Urothelium cell line (cell line): ENCODE measurements around the gene PRRT4.

ENCODE experiments used
- DNase-seq: peaks from one replicate; pipeline ENCODE4 v3.0.0; 2011; ENCODE audit warnings: low spot score, mixed read lengths
- FAIRE-seq: peaks from 2 replicates; lab custom pipeline; 2011; peaks lifted over from hg19 to GRCh38; lab: Jason Lieb, UNC

Gene PRRT4

DNA sequence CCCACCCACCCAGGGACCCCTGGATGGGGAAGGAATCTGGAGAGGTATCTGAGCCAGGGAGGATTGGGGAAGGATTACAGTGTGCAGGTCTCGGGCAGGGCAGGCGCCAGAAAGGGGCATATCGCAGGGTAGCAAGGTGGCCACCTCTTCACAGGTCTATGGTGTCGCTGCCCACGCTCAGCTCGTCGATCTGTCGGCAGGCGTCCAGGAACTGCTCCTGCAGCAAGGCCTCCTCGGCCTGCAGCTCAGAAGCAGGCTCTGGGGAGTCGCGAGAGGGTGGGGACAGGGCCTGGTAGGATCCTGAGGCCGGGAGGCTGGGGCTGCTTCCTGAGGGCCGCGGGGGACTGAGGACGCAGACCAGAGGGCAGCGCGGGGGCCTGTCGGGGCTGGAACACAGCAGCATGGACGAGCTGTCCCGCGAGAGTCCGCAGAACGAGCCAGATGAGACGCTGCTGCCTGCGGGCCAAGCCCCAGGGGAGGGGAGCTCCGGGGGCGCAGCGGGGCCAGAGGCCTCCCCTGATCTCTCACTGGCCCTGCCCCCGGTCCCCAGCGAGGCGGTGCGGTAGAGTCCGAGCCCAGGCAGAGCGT, 10.7 kb downstream of the PRRT4 start:
- FAIRE-seq (no peak), DNase-seq (no peak)

DNA sequence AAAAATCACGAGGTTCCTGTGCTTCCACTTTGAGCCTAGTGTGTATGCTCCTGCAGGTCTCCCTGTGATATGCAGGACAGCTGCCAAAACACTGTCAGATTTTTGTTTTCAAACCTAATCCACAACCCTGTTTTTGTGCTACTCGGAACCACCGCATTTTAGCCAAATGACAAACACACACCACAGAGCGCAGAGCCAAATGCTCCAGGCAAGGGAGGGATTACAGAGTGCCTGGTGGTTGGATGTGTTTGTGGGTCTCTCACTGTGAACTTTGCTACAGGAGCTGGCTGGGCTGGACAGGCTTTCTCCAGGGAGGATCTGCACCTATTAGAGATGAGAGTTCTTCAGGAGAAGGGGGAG, 12.0 kb downstream of the PRRT4 start:
- DNase-seq (no peak), FAIRE-seq (no peak)

DNA sequence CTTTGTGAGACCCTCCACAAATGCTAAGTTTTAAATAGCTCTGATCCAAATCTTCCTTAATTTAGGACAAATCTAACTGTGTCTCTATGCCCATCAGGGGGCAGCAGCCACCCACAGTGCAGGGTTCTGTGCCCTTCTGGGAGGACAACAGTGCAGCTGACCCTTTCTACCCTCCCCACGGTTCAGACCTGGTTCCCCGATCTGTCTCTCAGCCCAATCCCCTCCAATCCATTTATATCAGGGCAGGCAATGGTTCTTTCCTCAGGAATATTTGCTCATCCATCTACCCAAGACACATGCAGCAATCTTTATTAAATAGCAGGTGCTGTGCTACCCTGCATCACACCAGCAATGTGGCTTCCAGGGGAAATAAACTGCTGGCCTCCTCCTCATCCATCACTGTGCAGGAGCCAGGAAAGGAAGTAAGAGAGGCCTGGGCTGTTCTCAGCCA, 13.8 kb downstream of the PRRT4 start:
- DNase-seq (peak; percentile 32), FAIRE-seq (no peak)

DNA sequence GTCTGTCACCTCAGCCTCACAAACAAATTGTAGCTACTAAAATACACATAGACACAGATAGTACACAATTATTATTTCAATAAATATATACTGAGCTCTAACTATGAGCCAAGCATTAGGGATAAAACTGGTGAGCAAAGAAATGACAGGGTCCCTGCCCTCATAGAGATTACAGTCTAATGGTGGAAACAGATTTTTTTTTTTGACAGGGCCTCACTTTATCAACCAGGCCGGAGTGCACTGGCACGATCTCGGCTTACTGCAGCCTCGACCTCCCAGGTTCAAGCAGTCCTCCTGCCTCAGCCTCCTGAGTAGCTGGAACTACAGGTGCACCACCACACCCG, 17.1 kb downstream of the PRRT4 start:
- no peak for DNase-seq
- FAIRE-seq: no peak

DNA sequence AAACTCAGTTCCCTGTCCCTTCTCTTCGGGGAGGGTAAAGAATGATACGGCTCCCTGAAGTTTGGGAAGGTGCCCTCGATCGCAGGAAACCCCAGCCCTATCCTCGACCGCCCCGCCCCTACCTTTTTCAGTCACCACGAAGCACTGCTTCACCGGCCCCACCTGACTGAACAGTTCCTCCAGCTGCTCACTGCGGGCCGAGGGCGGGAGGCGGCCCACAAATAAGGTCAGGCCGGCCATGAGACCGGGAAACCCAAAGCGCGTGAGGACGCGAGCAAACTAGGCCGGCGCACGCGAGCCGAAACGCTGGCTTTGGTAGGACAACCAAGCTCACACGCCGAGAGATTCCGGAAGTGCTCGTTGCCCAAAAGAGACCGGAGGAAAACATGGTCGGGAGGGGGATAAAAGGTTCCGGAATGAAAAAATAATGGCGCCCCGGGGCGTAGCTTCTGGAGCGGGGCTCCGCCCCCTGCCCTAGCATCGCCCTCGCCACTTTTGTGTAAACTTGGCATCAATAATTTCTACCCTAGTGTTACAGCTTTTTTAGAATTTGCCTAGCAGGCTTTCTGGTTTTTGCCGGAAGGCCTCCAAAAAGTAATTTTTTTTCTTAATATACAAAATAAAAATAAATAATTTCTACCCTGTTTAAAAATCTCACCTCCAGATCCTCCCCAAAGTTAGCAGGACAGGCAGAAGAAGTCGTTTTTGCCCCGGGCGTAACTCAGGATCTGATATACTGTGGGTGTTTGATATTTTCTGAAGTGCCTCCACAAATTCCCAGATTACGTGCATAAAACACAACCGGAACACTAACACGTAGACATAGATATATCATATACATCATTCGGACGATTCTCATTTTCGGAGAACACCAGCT, 17.7 kb downstream of the PRRT4 start, which contains the start of gene RBM28:
TSS of gene RBM28 (minus strand) at position 355 of the 877 bp plus-strand sequence. CDS start at position 240, 115 bp downstream.
- FAIRE-seq: no peak
- DNase-seq: peak; percentile 87

DNA sequence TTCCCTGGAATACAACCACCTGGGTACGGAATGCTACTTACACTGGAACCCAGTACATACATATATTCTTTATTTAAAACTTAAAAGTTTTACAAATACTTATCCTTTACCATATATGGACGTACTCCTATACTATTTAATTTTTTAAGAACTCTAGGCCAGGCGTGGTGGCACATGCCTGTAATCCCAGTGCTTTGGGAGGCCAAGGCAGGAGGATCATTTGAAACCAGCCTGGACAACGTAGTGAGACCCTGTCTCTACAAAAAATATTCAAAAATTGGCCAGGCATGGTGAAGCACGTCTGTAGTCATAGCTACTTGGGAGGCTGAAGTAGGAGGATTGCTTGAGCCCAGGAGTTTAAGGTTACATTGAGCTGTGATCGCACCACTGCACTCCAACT, 19.8 kb downstream of the PRRT4 start:
- no peak for DNase-seq
- FAIRE-seq: no peak

DNA sequence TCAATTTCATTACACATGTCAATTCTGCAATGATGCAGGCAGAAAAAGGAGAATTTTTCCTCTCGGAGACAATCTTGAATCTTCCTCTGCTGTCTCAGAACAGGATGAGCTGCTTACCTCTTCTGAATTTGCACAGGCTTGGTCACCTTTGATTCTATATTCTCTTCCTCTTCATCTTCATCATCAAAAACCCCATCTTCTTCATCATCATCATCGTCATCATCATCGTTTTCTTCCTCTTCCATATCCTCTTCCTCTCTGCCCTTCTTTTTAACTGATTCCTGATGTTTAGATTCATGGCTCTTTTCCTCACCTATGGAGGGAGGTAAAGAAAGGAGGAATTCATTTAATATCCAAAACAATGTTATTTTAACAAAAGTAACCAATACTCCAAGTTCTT, 25.8 kb downstream of the PRRT4 start:
- DNase-seq (no peak), FAIRE-seq (no peak)

DNA sequence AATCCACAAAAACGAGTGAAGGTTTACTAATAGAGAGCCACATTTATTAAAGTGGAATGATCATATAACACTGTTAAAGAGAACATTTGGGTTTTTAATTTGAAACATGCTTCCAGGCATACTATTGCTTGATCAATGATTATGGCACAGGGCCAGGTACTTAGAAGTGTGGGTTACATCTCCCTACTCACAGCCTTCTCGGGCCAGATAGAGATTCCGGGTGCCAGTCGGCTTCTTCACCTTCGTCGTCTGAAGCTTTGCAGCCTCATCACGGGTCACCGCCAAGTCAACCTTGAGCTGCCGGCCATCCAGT, 37.2 kb downstream of the PRRT4 start:
- DNase-seq (no peak), FAIRE-seq (no peak)

DNA sequence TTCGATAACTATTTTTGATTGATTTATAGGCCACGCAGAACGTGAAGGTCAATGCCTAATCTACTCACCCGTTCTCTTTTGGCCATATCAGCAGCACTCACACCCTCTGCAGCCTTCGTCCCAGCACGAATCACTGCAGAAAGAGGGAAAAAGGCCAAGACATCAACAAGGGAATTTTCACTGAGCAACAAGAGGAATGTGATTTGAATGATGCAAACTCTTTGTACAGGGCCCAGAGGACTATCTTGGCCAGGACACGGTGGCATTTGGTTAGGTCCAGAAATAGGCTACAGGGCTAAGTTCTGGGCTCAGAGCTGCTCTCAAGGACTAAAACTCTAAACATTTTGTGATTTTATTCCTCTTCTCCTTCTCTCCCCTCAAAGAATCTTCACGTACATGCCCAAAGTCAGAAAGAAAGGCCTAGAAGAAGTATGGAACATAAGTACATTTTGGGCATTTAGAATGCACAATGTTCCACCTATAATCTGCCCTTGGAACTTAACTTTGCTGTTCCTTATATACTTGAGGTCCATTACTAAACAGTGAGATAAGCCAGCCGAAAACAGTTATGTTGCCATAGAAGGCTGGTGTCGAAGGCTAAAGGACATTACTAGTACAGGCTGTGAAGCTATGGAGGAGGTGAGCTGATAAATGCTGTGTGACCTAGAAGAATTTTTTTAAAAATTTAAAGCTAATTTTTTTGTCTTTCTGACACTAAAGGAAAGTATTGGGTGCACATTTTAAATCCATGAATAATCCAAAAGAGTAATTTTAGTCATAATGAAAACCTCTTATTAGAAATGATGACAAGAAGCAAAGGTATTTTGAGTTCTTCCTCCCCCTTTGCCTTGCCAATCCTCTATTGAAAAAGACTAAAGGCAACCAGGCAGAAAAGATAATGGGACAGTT, 37.8 kb downstream of the PRRT4 start:
- FAIRE-seq (no peak), DNase-seq (no peak)

DNA sequence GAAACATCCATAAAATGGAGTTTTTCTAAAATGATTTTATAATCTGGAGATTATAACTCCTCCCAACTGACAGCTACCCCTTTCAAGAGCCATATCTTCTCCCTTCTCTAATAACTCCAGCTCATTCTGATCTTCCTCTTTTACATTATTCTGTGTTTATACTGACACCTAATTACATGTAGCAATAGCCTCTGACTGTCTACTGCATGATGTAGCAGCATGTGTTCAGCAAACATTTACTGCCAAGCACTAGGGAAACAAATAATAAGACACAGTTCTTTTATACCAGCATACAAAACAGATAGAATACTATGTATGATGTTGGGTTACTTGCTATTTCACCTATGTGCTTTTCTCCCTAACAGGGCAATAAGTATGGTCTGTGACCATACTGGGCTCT, 38.5 kb downstream of the PRRT4 start:
- FAIRE-seq (no peak), DNase-seq (no peak)

DNA sequence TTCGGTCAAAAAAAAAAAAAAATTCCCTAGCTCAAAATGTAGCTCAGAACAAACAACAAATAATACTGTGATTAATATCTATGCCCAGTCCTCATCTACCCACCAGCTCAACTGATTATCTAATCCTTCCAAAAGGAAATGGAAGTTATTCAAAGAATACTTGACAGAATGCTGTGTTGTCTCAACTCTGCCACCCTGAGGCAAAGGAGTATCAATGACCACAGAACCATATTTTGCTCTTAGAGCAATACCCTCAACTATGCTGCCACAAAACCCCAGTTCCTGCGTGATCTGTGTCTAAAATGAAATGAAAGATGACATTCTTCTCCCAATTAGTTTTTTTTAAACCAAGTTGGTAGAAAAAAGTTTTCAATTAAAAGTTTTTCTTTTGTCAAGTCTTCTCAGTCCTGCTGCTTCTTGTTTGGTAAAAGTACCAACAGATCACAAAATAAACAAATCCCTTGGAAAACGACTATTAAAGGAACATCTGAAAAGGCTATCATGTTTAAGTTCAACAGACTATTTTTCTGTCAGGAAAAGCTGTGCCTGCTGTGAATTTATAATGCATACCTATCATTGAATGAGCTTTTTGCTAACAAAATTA, 39.3 kb downstream of the PRRT4 start:
- DNase-seq (peak; percentile 10), FAIRE-seq (no peak)

DNA sequence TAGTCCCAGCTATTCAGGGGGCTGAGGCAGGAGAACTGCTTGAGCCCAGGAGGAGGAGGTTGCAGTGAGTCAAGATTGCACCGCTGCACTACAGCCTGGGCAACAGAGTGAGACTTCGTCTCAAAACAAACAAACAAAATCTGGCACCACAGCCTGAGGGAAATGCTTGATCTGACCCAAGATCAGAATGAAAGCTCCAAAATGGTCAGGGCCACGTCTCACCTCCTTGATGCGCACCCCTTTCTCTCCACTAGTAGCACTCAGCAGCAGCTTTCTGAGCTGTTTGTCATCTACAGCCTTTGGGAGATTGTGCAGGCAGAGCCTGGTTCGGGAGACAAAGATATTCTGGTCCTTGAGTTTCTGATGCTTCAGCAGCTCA, 40.5 kb downstream of the PRRT4 start:
- FAIRE-seq (no peak), DNase-seq (no peak)

DNA sequence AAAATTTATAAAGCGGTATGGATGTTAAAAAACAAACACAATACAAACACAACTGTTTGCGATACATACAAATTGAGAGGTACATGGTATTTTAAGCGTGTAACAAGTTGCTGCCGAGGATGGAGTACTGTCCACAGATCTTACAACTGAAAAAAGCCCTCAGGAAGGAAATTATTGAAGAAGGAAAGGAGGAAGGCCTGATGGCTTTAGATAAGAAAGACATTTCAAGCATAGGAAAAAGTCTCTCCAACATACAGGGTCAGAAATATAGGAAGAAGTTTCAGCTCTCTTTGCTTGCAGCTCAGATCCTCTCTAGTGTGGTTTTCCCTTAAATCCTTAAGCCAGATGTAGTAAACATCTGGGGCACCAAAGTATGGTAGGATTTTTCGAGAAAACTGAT, 42.8 kb downstream of the PRRT4 start:
- no peak for FAIRE-seq
- DNase-seq: no peak

DNA sequence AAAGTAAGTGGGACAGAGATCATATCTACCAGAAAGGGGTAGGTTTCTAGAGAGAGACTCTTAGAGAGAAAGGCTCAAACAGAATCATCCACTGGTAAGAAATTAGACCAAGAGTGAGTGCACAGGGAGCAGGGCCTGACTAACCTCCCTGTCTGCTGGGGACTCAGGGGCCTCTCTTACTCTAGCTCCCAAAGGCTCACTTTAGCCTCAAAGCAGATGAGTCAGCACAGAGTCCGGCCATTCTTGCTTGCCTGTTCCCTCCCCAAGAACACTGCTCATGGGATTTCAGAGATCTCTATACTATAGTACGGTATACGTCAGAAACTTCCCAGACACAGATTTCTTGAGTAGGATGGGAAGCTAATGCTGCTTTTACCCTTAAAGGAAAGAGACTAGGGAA, 50.5 kb downstream of the PRRT4 start:
- no peak for FAIRE-seq
- no peak for DNase-seq

DNA sequence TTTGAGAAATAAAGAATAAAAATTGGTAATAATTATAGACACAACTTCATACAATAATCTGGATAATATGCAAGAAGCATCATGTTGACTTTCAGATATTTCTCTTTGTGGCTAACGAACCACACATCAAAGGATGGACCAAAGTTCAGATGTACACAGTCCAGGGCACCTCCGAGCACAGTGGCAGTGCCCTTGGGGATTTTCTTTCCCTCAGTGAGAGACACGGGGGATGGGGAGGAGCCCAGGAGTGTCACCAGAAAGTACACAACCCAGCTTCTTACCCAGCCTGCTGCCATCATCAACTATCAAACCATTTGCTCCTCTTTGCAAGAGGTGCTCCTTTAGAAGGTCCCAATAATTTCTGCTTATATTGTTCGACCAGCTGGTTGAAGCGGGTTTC, 51.0 kb downstream of the PRRT4 start:
- DNase-seq: no peak
- no peak for FAIRE-seq

DNA sequence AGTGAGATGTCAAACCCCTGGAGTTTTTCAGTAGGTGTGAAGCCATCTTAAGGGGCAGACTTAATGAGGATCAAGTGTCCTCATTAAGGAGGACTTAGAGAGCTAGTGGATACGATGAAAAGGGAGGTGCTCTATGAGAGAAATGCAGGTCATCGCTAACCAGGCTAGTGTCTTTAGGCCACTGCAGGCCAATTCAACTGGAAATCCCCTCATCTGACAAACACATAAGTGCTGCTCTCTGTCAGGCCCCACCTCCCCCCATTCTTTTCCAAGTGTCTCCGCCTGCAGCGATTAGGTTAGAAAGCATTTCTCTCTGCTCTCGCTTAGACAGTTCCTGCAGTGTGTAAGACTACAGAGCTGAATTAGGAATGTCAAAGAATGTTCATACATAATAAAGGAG, 51.5 kb downstream of the PRRT4 start:
- DNase-seq (no peak), FAIRE-seq (no peak)

DNA sequence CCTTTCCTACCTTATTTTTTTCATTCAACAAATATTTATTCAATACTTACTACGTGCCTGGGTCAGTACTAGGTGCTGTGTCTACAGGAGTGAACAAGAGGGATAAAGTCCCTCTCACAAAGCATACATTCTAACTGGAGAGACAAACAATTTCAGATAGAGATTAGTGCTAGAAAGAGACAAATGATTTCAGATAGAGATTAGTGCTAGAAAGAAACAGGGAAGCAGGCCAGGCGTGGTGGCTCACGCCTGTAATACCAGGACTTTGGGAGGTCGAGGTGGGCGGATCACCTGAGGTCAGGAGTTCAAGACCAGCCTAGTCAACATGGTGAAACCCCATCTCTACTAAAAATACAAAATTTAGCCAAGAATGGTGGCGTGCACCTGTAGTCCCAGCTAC, 52.4 kb downstream of the PRRT4 start:
- FAIRE-seq: no peak

DNA sequence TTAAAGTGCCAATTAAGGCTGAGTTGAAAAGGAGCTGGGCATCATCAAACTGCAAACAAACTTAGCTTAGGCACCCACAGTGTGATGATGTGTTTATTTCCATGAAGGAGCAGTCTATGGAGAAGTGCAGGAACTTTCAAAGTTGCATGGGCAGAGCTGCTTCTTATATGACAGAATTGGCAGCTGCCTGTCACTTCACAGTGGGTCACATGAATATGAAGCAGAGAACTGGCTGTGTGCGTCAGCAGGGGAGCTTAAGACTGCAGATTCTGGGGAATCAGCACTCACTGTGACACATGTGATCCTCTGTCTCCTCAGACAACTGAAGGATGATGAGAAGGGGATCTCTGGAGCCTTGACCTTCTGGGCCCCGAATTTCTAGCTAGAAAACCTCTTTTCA, 54.4 kb downstream of the PRRT4 start:
- DNase-seq (no peak), FAIRE-seq (no peak)

More for the DNA sequence above, 52.4 kb downstream of the PRRT4 start:
- no peak for DNase-seq

DNA sequence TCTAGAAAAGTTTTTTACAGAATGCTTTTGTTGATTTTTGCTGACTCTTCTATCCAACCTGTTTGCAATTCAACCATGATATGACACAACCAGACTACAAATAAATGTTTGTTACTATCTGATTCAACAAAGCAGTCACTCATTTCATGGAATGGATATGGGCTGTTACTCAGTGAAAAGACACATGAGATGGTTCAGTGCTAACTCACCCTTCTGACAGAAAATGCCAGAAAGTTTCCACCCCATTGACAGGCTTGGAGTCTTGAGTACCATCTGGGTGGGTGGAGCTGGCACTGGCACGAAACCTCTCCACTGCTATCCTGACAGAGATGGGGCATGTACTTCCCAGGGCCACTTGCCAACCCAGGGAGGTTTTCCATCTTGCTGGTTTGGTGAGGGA, 57.3 kb downstream of the PRRT4 start:
- FAIRE-seq (no peak), DNase-seq (no peak)

DNA sequence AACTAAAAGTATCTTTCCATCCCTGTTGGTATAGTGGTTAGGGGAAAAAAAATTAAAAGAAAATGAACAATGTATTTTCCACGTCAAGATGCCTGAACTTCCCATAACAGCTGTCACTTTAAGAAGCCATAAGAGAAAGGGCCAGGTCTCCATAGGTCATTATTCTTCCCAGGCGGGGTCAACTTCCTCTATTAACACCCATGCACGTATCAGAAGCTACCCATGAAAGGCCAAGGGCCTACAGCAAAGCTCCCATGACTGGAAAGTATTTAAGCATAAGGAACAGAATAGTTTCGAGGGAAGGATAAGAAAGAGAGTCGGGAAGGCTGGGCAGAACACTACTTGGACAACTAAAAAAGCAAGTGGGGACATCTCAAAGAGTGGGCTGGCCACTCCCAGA, 57.8 kb downstream of the PRRT4 start:
- FAIRE-seq (no peak), DNase-seq (no peak)

DNA sequence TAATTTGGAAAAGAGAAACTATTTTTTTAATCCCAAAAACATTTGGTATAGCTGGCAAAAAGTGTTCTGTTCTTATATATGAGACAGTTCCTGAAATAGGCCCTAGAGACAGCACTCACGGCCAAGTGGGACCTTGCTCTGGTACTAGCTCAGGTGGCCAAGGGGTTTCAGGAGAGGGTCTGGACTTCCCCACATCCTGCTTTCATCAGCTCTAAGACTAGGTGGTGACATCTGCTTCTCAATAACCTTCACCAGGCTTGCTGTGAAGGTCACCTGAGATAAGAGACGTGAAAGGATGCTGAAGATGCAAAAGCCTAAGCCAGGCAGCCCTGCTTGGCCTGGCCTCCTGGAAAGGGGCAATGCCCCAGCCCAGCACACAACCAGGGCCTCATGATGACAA, 58.4 kb downstream of the PRRT4 start:
- DNase-seq: no peak
- FAIRE-seq: no peak
